ENCODE data around the gene TMEM154. TPM values are rescaled to one million over a fixed set of nuclear protein-coding genes. Genes with fewer than 3 reads are reported as not detected.
A peak's percentile ranks its signal among the peaks of the same experiment; 100 is the strongest.

The TMEM154 gene
- total RNA-seq, 1 donor: 1.8 TPM

DNA sequence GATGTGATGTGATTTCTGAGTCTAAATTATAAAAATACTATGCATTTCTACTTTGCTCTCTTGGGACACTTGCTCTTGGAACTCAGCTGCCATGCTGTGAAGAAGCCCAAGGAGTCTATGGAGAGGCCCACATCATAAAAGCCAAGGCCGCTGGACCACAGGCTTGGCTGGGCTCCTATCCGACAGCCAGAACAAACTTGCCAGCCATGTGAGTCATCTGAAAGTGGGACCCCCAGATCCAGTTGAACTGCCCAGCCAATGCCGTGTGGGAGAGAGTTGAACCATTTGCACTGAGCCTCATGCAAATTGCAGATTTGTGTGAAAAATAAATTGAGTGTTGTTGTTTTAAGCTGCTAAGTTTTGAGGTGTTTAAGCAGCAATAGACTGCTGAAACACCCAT lies 60.2 kb downstream of the TMEM154 start:
- Histone ChIP-seq H3K79me2 (ENCODE audit: insufficient read depth, low read length) (no peaks in the 10 kb centered on the region), H3K36me3 (ENCODE audit: insufficient read depth, low read length) (no peaks in the 10 kb centered on the region), H3K27me3 (ENCODE audit: insufficient read depth, low read length) (peaks cover 15% of the 10 kb centered on the region), H3K4me1 (ENCODE audit: insufficient read depth, low read length) (no peaks in the 10 kb centered on the region), H3K4me3 (ENCODE audit: insufficient read depth, low read length) (no peak overlapping the region), H3K9me3 (ENCODE audit: low read depth, low read length) (no peaks in the 10 kb centered on the region), H3K27ac (ENCODE audit: low read depth, low read length) (no peak overlapping the region), H3K4me2 (ENCODE audit: insufficient read depth, low read length) (no peak overlapping the region), H2AFZ (ENCODE audit: low read length) (no peak overlapping the region), H4K20me1 (ENCODE audit: insufficient read depth, low read length) (no peaks in the 10 kb centered on the region)
- DNase-seq (ENCODE audit: insufficient read length, low spot score, missing footprints): no peak
- TF ChIP-seq, protein P1, sequence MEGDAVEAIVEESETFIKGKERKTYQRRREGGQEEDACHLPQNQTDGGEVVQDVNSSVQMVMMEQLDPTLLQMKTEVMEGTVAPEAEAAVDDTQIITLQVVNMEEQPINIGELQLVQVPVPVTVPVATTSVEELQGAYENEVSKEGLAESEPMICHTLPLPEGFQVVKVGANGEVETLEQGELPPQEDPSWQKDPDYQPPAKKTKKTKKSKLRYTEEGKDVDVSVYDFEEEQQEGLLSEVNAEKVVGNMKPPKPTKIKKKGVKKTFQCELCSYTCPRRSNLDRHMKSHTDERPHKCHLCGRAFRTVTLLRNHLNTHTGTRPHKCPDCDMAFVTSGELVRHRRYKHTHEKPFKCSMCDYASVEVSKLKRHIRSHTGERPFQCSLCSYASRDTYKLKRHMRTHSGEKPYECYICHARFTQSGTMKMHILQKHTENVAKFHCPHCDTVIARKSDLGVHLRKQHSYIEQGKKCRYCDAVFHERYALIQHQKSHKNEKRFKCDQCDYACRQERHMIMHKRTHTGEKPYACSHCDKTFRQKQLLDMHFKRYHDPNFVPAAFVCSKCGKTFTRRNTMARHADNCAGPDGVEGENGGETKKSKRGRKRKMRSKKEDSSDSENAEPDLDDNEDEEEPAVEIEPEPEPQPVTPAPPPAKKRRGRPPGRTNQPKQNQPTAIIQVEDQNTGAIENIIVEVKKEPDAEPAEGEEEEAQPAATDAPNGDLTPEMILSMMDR (IDR thresholded peaks at IDR 0.05; ENCODE audit: extremely low read depth, low read depth, low read length): no peak

GRCh38 chr4:152618971-152619370 lies 60.8 kb downstream of the TMEM154 start:
- no peak overlapping the region for H3K4me2 ChIP-seq (ENCODE audit: insufficient read depth, low read length)
- DNase-seq (ENCODE audit: insufficient read length, low spot score, missing footprints): peak; percentile 1
- H3K4me3 ChIP-seq (ENCODE audit: insufficient read depth, low read length): no peak overlapping the region
- H3K27me3 ChIP-seq (ENCODE audit: insufficient read depth, low read length): peaks cover 15% of the 10 kb centered on the region
- TF ChIP-seq, protein P1 (IDR thresholded peaks at IDR 0.05; ENCODE audit: extremely low read depth, low read depth, low read length): no peak
- H2AFZ ChIP-seq (ENCODE audit: low read length): no peak overlapping the region
- no peaks in the 10 kb centered on the region for H4K20me1 ChIP-seq (ENCODE audit: insufficient read depth, low read length)
- H3K4me1 ChIP-seq (ENCODE audit: insufficient read depth, low read length): no peaks in the 10 kb centered on the region
- no peaks in the 10 kb centered on the region for H3K36me3 ChIP-seq (ENCODE audit: insufficient read depth, low read length)
- H3K79me2 ChIP-seq (ENCODE audit: insufficient read depth, low read length): no peaks in the 10 kb centered on the region
- H3K27ac ChIP-seq (ENCODE audit: low read depth, low read length): no peak overlapping the region
- H3K9me3 ChIP-seq (ENCODE audit: low read depth, low read length): no peaks in the 10 kb centered on the region

DNA sequence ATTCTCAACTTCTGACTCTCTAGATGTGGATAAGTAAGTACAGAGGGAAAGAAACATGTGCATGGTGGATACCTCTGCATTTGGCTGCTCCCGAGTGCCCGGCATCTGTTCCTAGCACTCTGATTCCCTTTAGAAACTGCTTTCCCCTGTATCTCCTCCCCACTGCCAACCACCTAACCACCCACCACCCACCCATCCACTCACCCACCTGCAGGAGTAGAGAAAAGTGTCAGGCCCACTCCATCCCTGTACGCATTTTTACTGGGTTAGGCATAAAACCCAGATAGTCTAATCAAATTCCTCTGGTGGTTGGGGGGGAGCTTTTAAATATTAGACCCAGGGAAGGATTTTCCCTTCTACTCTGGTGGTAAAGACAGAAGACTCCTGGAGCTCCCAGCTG lies 63.0 kb downstream of the TMEM154 start:
- Histone ChIP-seq H3K27ac (ENCODE audit: low read depth, low read length) (no peak overlapping the region), H3K79me2 (ENCODE audit: insufficient read depth, low read length) (no peaks in the 10 kb centered on the region), H3K27me3 (ENCODE audit: insufficient read depth, low read length) (peaks cover 23% of the 10 kb centered on the region), H3K4me2 (ENCODE audit: insufficient read depth, low read length) (no peak overlapping the region), H3K4me3 (ENCODE audit: insufficient read depth, low read length) (no peak overlapping the region), H3K9me3 (ENCODE audit: low read depth, low read length) (no peaks in the 10 kb centered on the region), H3K36me3 (ENCODE audit: insufficient read depth, low read length) (no peaks in the 10 kb centered on the region), H2AFZ (ENCODE audit: low read length) (no peak overlapping the region), H4K20me1 (ENCODE audit: insufficient read depth, low read length) (no peaks in the 10 kb centered on the region), H3K4me1 (ENCODE audit: insufficient read depth, low read length) (no peaks in the 10 kb centered on the region)
- no peak for DNase-seq (ENCODE audit: insufficient read length, low spot score, missing footprints)
- TF ChIP-seq, protein P1 (IDR thresholded peaks at IDR 0.05; ENCODE audit: extremely low read depth, low read depth, low read length): no peak

GRCh38 chr4:152613841-152614721 lies 65.7 kb downstream of the TMEM154 start:
- Histone ChIP-seq H3K27me3 (ENCODE audit: insufficient read depth, low read length) (peaks cover 28% of the 10 kb centered on the region), H3K4me3 (ENCODE audit: insufficient read depth, low read length) (no peak overlapping the region), H3K27ac (ENCODE audit: low read depth, low read length) (no peak overlapping the region), H3K4me1 (ENCODE audit: insufficient read depth, low read length) (no peaks in the 10 kb centered on the region), H4K20me1 (ENCODE audit: insufficient read depth, low read length) (no peaks in the 10 kb centered on the region), H3K4me2 (ENCODE audit: insufficient read depth, low read length) (no peak overlapping the region), H3K36me3 (ENCODE audit: insufficient read depth, low read length) (no peaks in the 10 kb centered on the region), H3K79me2 (ENCODE audit: insufficient read depth, low read length) (no peaks in the 10 kb centered on the region), H2AFZ (ENCODE audit: low read length) (no peak overlapping the region), H3K9me3 (ENCODE audit: low read depth, low read length) (no peaks in the 10 kb centered on the region)
- DNase-seq (ENCODE audit: insufficient read length, low spot score, missing footprints): peak; percentile 9
- TF ChIP-seq, protein P1 (IDR thresholded peaks at IDR 0.05; ENCODE audit: extremely low read depth, low read depth, low read length): no peak
